GDM1 (cell line): ENCODE data around the gene GSTK1.
"Not testable (repeated sequence)": the region's sequence is repeated elsewhere in the genome, so short reads cannot be mapped to it uniquely, and the experiment has no call there.

ENCODE experiments used
- DNase-seq: peaks from one replicate; lab custom pipeline; 2025; lab: John Stamatoyannopoulos, UW

Gene GSTK1

GRCh38 chr7:143271240-143271639, 8.0 kb downstream of the GSTK1 start:
- DNase-seq, result no peak

GRCh38 chr7:143272871-143273270, 9.6 kb downstream of the GSTK1 start:
- DNase-seq, result no peak

DNA sequence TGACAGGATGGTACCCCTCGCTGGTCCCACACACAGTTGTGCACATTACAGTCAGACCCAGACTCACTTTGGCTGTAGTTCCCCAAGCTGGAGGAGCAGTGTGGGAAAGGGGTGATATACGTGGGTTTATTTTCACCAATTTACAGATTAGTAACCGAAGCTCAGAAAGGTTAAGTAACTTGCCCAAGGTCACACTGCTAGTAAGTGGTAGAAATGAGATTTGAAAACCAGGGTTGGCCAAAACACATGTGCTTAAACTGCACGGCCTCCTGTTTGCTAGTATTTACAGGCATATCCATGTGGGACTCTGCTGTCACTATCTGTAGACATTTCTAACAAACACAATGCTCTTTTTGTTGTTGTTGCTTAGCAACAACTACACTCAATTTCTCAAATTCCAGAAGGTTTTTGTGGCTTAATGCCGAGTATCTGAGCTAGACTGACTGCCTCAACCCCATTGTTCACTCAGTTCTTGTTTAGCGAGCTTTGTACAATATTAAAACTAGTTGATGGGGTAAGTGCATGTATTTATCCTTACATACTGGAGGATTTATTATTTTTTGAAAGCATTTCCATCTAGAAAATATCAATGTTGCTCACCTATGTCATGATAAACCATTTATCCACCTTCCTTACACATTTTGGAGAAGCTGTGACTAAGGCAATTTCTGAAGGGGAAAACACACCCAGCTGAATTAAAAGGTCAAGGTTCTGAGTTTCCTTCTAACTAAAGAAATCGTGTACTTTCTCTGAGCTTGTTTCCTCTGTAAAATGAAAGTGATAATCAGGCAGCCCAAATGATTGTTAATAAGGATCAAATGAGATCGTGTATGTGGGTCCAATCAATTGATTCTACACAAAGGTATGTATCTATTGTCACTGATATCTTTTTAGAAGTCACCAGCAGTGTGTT, 16.2 kb downstream of the GSTK1 start:
- no peak for DNase-seq

DNA sequence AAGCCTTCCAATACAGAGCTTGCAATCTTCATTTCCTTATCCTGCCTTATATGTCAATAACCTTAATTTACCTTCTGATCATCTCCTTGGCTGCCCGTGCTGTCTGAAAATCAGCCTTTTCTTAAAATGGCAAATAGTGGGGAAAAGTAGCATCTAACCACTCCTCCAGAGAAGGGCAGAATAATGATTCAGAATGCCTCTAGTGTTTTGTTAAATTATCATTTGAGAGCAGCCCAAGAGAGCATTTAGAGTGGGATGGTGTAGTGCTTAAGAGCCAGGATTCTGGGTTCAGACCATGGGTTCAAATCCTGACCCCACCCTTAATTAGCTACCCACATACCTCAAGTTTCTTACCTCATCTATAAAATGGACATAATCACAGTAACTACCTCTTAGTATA, 16.9 kb downstream of the GSTK1 start:
- no peak for DNase-seq

- DNase-seq, result no peak
These were observed 17.3 kb downstream of the GSTK1 start for GRCh38 chr7:143280566-143280965.

- no peak for DNase-seq
These were observed 18.3 kb downstream of the GSTK1 start for GRCh38 chr7:143281529-143281928.

GRCh38 chr7:143282124-143282523, 18.9 kb downstream of the GSTK1 start:
- no peak for DNase-seq

- no peak for DNase-seq
These were observed 20.1 kb downstream of the GSTK1 start for GRCh38 chr7:143283381-143283780.

GRCh38 chr7:143284591-143285469, 21.6 kb downstream of the GSTK1 start, which contains the start of gene TMEM139:
TMEM139 (plus strand) TSS chr7:143284958; CDS start chr7:143285958, 1,000 bp downstream.
- DNase-seq, result no peak

GRCh38 chr7:143285470-143285778, 22.2 kb downstream of the GSTK1 start:
- DNase-seq, result no peak

GRCh38 chr7:143285806-143286521, 22.7 kb downstream of the GSTK1 start:
- no peak for DNase-seq

GRCh38 chr7:143286522-143286890, 23.3 kb downstream of the GSTK1 start:
- DNase-seq, result no peak

DNA sequence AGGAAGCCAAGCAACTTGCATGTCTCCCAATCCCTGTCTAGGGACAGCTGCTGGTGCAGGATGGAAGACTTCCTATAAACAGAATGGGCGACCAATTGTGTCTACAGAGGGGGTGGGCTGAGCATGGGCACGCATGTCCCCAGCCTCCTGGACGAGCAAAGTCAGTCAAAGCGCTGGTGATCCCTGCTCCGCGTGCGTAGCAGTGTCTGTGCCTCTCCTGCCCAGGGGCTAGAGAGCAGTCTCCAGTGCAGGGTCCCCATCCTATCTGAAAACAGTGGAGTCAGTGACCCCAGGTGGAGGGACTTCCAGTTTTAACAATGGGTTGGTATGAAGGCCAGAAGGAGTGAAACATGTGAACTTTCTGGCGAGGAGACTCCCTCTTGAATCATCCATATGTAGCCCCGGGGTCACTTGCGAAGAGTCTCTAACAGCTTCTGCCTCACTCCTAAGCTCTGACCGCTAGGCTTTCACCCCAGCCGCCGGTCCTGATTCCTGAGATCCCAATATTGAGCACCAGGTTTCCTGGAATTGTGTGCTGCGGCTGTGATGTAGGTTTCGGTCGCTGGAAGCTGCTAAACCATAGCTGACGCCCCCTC, 24.2 kb downstream of the GSTK1 start:
- DNase-seq, result no peak

DNA sequence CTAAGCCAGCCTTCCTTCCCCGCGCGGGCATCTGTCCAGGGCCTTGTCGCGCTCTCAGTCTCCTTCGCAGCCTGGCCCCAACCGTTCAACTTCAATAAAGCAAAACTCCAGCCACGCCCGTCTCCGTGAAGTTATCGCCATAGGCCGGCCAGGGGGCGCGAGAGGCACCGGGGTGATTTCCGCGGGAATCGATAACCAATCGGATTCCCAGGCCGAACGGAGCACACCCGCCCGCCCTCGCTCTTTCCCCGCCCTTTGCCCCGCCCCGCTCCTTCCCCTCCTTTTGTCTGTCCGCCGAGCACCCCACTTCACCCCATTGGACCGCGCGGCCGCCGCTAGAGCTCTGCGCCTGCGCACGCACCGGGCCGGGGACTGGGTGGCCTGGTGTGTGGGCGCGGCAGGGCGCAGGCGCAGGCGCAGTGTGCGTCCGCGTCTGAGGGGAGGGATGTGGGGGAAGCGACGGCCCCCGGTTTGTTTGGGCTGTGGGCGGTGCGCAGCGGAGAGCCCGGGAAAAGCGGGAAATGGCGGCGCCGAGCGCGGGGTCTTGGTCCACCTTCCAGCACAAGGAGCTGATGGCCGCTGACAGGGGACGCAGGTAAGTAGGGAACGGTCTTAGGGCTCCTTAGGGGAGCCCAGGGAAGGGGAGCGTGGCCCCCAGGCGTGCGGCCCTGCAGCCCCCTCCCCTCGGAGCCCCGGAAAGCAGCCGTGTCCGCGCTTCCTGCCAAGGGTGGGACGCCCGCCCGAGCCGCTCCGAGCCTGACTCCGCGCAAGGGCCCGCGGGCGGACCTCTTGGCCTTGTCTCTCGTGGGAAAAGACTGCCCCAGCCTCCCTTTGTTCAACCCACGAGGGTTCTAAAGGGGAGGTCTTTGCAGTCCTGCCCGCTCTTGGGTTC, 24.9 kb downstream of the GSTK1 start, which contains the start of gene CASP2:
CASP2 (plus strand) TSS at position 417 of the 892 bp plus-strand sequence; CDS start at position 522, 105 bp downstream.
- peak; percentile 98 for DNase-seq

- no peak for DNase-seq
These were observed 25.6 kb downstream of the GSTK1 start for GRCh38 chr7:143288836-143289235.

DNA sequence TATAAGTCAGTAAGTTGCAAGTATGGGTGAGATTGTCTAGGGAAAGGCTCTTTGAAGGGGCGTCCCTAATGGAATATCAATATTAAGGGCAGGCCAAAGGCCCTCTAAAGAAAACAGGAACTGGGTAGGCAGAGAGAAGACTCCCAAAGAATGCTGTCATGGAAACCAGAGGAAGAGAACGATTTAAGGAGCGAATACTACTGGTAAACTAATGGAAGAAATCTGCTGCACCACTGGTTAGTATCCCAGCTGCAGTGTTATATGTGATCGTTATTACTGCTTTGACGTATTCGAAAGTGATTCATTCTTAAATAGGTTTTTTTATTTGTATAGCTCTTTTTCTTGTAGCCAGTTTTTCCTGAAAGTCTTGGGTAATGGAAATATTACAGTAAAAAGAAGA, 26.2 kb downstream of the GSTK1 start:
- DNase-seq, result no peak

GRCh38 chr7:143289888-143290287, 26.6 kb downstream of the GSTK1 start:
- not testable (repeated sequence) for DNase-seq

DNA sequence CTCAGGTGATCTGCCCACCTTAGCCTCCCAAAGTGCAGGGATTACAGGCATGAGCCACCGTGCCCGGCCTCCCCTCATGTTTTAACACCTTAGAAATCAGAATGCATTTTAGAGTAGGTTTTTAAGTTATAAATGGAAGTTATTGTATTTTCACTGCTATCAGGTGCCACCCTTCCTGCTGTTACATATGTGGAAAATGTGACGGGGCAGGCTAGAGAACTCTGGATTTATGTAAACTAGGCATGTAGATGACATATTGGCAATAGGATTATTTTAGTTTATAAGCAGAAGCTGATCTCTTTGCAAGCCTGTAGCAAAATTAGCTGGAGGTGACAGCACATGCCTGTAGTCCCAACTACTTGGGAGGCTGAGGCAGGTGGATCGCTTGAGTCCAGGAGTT, 27.1 kb downstream of the GSTK1 start:
- no peak for DNase-seq

DNA sequence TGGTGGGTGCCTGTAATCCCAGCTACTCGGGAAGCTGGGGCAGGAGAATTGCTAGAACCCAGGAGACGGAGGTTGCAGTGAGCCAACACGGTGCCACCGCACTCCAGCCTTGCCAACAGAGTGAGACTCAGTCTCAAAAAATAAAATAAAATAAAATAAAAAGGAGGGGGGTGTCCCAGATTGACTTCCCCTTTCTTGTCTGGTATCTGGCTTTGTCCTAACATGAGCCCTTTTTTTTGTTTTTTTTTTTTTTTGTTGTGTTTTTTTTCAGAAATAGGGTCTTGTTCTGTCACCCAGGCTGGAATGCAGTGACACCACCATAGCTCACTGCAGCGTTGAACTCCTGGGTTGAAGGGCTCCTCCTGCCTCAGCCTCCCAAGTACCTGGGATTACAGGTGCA, 29.6 kb downstream of the GSTK1 start:
- no peak for DNase-seq

- no peak for DNase-seq
These were observed 32.6 kb downstream of the GSTK1 start for GRCh38 chr7:143295870-143296269.

DNA sequence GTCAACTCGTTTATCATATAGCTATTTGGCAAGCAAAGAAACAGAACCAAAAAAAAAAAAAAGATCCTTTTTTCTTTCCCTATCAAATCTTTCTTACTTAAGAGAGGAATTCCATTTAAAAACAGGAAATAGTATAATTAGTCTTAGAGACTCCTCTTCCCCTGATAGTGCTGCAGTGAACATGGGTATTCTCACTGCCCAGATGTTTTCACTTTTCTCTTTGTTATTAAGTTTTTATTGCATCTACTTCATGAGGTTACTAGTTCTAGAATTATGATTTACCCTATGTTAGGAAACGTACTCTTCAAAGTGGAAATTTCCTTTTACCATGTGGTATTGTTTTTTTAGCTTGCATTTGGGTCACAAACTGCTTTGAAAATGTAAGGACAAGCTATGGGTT, 33.4 kb downstream of the GSTK1 start:
- no peak for DNase-seq
